Measurements from ENCODE around the gene GNAT2.

GNAT2 gene

GRCh38 chr1:109613361-109614147 is 5.9 kb downstream of the GNAT2 start:
- Histone ChIP-seq H3K9ac (ENCODE audit: low read depth, low read length) (no peak overlapping the region), H3K4me2 (ENCODE audit: low read length) (no peak overlapping the region), H3K4me1 (ENCODE audit: control insufficient read depth, insufficient read depth, low read length) (peaks cover 13% of the 10 kb centered on the region), H3K9me3 (replicated peaks; ENCODE audit: low read length) (no peaks in the 10 kb centered on the region), H3K4me3 (ENCODE audit: low read length) (no peak overlapping the region), H3K27me3 (ENCODE audit: control insufficient read depth, insufficient read depth, low read length) (no peaks in the 10 kb centered on the region), H3K36me3 (ENCODE audit: insufficient read depth, low read length) (no peaks in the 10 kb centered on the region)

GRCh38 chr1:109611308-109611990 is 8.0 kb downstream of the GNAT2 start:
- Histone ChIP-seq H3K4me2 (ENCODE audit: low read length) (no peak overlapping the region), H3K9ac (ENCODE audit: low read depth, low read length) (no peak overlapping the region), H3K36me3 (ENCODE audit: insufficient read depth, low read length) (no peaks in the 10 kb centered on the region), H3K4me3 (ENCODE audit: low read length) (no peak overlapping the region), H3K27me3 (ENCODE audit: control insufficient read depth, insufficient read depth, low read length) (no peaks in the 10 kb centered on the region), H3K4me1 (ENCODE audit: control insufficient read depth, insufficient read depth, low read length) (no peaks in the 10 kb centered on the region), H3K9me3 (replicated peaks; ENCODE audit: low read length) (no peaks in the 10 kb centered on the region)

DNA sequence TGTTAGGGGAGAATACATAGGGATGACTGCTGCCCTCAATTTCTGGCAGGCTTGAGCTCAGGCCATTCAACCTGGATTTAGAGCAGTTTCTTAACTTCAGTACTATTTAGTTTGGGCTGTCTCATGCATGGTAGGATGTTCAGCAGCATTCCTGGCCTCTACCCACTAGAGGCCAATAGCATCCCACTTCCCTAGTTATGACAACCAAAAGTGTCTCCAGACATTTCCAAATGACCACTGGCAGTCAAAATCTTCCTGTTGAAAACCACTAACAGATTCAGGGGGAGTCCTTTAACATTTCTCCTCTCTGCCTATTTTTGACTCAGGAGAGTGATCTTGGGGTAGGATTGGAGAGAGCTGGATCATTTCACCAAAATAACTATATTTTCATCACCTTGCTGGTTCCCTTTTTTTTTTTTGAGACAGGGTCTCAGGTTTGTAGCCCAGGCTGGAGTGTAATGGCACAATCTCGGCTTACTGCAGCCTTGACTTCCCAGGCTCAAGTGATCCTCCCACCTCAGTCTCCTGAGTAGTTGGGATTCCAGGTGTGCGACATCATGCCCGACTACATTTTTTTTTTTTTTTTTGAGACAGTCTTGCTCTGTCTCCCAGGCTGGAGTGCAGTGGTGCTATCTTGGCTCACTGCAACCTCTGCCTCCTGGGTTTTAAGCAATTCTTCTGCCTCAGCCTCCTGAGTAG is 8.7 kb downstream of the GNAT2 start:
- H3K9me3 ChIP-seq (replicated peaks; ENCODE audit: low read length): no peaks in the 10 kb centered on the region
- no peaks in the 10 kb centered on the region for H3K4me1 ChIP-seq (ENCODE audit: control insufficient read depth, insufficient read depth, low read length)

DNA sequence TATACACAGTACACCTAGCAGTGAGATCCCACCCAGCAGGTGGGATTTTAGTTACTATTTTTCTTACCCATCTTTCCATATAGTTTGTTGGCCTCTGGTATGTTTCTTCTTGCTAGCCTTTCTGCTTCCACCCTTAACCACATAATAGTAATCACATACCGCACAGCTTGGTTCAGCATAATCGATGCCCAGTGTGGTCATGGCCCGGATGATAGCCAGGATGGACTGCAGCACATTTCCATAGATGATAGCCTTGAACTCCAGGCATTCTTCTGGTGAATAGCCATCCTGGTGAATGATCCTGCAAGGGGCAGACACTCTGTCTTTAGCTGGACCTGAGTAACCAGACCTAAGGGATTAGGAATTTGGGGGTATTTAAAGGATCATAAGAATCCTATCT is 9.5 kb downstream of the GNAT2 start:
- no peaks in the 10 kb centered on the region for H3K9me3 ChIP-seq (replicated peaks; ENCODE audit: low read length)
- H3K27me3 ChIP-seq (ENCODE audit: control insufficient read depth, insufficient read depth, low read length): no peaks in the 10 kb centered on the region
- H3K4me1 ChIP-seq (ENCODE audit: control insufficient read depth, insufficient read depth, low read length): no peaks in the 10 kb centered on the region
- H3K4me3 ChIP-seq (ENCODE audit: low read length): no peak overlapping the region
- no peak overlapping the region for H3K9ac ChIP-seq (ENCODE audit: low read depth, low read length)
- peaks cover 8% of the 10 kb centered on the region for H3K36me3 ChIP-seq (ENCODE audit: insufficient read depth, low read length)
- no peak overlapping the region for H3K4me2 ChIP-seq (ENCODE audit: low read length)

More for the DNA sequence above, 8.7 kb downstream of the GNAT2 start:
- peaks cover 4% of the 10 kb centered on the region for H3K36me3 ChIP-seq (ENCODE audit: insufficient read depth, low read length)
- H3K27me3 ChIP-seq (ENCODE audit: control insufficient read depth, insufficient read depth, low read length): no peaks in the 10 kb centered on the region
- H3K4me3 ChIP-seq (ENCODE audit: low read length): no peak overlapping the region
- H3K4me2 ChIP-seq (ENCODE audit: low read length): no peak overlapping the region
- H3K9ac ChIP-seq (ENCODE audit: low read depth, low read length): no peak overlapping the region

- Histone ChIP-seq H3K4me1 (ENCODE audit: control insufficient read depth, insufficient read depth, low read length) (no peaks in the 10 kb centered on the region), H3K36me3 (ENCODE audit: insufficient read depth, low read length) (peaks cover 15% of the 10 kb centered on the region), H3K4me3 (ENCODE audit: low read length) (no peak overlapping the region), H3K9me3 (replicated peaks; ENCODE audit: low read length) (no peaks in the 10 kb centered on the region), H3K9ac (ENCODE audit: low read depth, low read length) (no peak overlapping the region), H3K27me3 (ENCODE audit: control insufficient read depth, insufficient read depth, low read length) (no peaks in the 10 kb centered on the region), H3K4me2 (ENCODE audit: low read length) (no peak overlapping the region)
Measured at GRCh38 chr1:109605381-109605780, 14.0 kb downstream of the GNAT2 start.

- no peaks in the 10 kb centered on the region for H3K27me3 ChIP-seq (ENCODE audit: control insufficient read depth, insufficient read depth, low read length)
- peaks cover 22% of the 10 kb centered on the region for H3K36me3 ChIP-seq (ENCODE audit: insufficient read depth, low read length)
- H3K4me2 ChIP-seq (ENCODE audit: low read length): no peak overlapping the region
- H3K4me1 ChIP-seq (ENCODE audit: control insufficient read depth, insufficient read depth, low read length): no peaks in the 10 kb centered on the region
- H3K4me3 ChIP-seq (ENCODE audit: low read length): no peak overlapping the region
- H3K9ac ChIP-seq (ENCODE audit: low read depth, low read length): no peak overlapping the region
- H3K9me3 ChIP-seq (replicated peaks; ENCODE audit: low read length): no peaks in the 10 kb centered on the region
Measured at GRCh38 chr1:109603229-109603628, 16.2 kb downstream of the GNAT2 start.

- Histone ChIP-seq H3K36me3 (ENCODE audit: insufficient read depth, low read length) (peaks cover 35% of the 10 kb centered on the region), H3K27me3 (ENCODE audit: control insufficient read depth, insufficient read depth, low read length) (no peaks in the 10 kb centered on the region), H3K4me3 (ENCODE audit: low read length) (no peak overlapping the region), H3K9ac (ENCODE audit: low read depth, low read length) (no peak overlapping the region), H3K4me1 (ENCODE audit: control insufficient read depth, insufficient read depth, low read length) (peaks cover 13% of the 10 kb centered on the region), H3K9me3 (replicated peaks; ENCODE audit: low read length) (no peaks in the 10 kb centered on the region), H3K4me2 (ENCODE audit: low read length) (no peak overlapping the region)
Measured at GRCh38 chr1:109598655-109599054, 20.8 kb downstream of the GNAT2 start.

- Histone ChIP-seq H3K9ac (ENCODE audit: low read depth, low read length) (no peak overlapping the region), H3K4me1 (ENCODE audit: control insufficient read depth, insufficient read depth, low read length) (peaks cover 13% of the 10 kb centered on the region), H3K9me3 (replicated peaks; ENCODE audit: low read length) (no peaks in the 10 kb centered on the region), H3K36me3 (ENCODE audit: insufficient read depth, low read length) (peaks cover 40% of the 10 kb centered on the region), H3K4me3 (ENCODE audit: low read length) (no peak overlapping the region), H3K4me2 (ENCODE audit: low read length) (no peak overlapping the region), H3K27me3 (ENCODE audit: control insufficient read depth, insufficient read depth, low read length) (no peaks in the 10 kb centered on the region)
Measured at GRCh38 chr1:109598156-109598555, 21.3 kb downstream of the GNAT2 start.

DNA sequence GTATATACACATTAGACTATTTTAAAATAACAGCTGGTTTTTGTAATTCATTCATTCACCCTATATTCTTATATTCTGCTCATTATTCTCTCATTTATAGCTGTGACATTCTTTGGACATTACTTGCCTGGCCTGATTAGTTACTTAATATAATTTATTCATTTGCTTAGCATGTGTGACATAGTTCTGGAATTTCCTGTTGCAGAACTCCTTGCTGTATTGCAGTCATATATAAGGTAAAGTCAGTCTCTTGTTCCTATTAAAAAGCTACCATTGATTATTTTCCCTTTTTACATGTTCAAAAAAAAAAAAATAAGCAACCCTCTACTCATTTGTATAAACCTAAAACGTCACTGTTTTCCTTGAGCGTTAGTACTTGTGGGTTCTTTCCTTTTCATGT is 23.9 kb downstream of the GNAT2 start:
- Histone ChIP-seq H3K4me3 (ENCODE audit: low read length) (no peak overlapping the region), H3K4me1 (ENCODE audit: control insufficient read depth, insufficient read depth, low read length) (peaks cover 13% of the 10 kb centered on the region), H3K36me3 (ENCODE audit: insufficient read depth, low read length) (peaks cover 59% of the 10 kb centered on the region), H3K4me2 (ENCODE audit: low read length) (no peak overlapping the region), H3K9me3 (replicated peaks; ENCODE audit: low read length) (no peaks in the 10 kb centered on the region), H3K27me3 (ENCODE audit: control insufficient read depth, insufficient read depth, low read length) (no peaks in the 10 kb centered on the region), H3K9ac (ENCODE audit: low read depth, low read length) (no peak overlapping the region)

DNA sequence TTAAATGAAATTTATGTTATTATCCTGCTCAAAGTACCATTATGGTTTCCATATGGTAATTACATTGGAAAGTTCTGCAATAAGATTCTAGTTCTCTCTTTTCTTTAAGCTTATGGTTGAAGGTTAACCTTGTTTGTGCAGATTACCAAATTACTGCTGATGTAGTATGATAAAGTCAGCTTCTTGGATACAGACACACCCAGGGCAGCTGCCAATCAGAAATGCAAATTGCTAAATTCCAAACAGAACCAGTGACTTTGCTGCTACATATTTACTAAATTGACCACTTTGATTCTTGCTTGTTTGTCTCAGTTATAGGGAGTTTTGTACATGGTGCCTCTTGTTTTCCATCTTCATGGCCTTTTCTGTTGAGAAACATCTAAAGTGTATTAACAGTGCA is 26.5 kb downstream of the GNAT2 start:
- Histone ChIP-seq H3K9ac (ENCODE audit: low read depth, low read length) (no peak overlapping the region), H3K4me2 (ENCODE audit: low read length) (no peak overlapping the region), H3K4me3 (ENCODE audit: low read length) (no peak overlapping the region), H3K36me3 (ENCODE audit: insufficient read depth, low read length) (peaks cover 65% of the 10 kb centered on the region), H3K4me1 (ENCODE audit: control insufficient read depth, insufficient read depth, low read length) (peaks cover 13% of the 10 kb centered on the region), H3K9me3 (replicated peaks; ENCODE audit: low read length) (no peaks in the 10 kb centered on the region), H3K27me3 (ENCODE audit: control insufficient read depth, insufficient read depth, low read length) (no peaks in the 10 kb centered on the region)

DNA sequence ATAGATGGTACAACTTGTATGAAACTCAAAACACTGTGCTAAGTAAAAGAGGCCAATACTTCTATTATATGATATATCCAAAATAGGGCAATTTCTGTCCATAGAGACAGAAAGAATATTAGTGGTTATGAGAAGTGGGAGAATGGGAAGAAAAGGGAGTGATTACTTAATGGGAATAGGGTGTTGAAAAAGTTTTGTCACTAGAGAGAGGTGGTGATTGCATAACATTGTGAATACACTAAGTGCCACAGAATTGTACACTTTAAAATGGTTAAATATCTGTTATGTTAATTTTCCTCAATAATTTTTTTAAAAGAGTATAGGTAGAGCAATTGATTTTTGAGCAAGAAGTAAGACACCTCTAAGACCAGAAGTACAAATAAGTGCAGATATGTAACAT is 29.7 kb downstream of the GNAT2 start:
- Histone ChIP-seq H3K27me3 (ENCODE audit: control insufficient read depth, insufficient read depth, low read length) (no peaks in the 10 kb centered on the region), H3K4me3 (ENCODE audit: low read length) (no peak overlapping the region), H3K36me3 (ENCODE audit: insufficient read depth, low read length) (peaks cover 76% of the 10 kb centered on the region), H3K9me3 (replicated peaks; ENCODE audit: low read length) (no peaks in the 10 kb centered on the region), H3K9ac (ENCODE audit: low read depth, low read length) (no peak overlapping the region), H3K4me1 (ENCODE audit: control insufficient read depth, insufficient read depth, low read length) (no peaks in the 10 kb centered on the region), H3K4me2 (ENCODE audit: low read length) (no peak overlapping the region)

All from skeletal muscle satellite cell (primary cell).